OCI-M2 (cell line): Measurements from ENCODE around the gene SPACA4.
"Not testable (repeated sequence)": the region's sequence is repeated elsewhere in the genome, so short reads cannot be mapped to it uniquely, and the experiment has no call there.

Experiments used
- DNase-seq: peaks from one replicate; lab custom pipeline; 2025; ENCODE audit not compliant: unreplicated experiment; lab: John Stamatoyannopoulos, UW

The SPACA4 gene

DNA sequence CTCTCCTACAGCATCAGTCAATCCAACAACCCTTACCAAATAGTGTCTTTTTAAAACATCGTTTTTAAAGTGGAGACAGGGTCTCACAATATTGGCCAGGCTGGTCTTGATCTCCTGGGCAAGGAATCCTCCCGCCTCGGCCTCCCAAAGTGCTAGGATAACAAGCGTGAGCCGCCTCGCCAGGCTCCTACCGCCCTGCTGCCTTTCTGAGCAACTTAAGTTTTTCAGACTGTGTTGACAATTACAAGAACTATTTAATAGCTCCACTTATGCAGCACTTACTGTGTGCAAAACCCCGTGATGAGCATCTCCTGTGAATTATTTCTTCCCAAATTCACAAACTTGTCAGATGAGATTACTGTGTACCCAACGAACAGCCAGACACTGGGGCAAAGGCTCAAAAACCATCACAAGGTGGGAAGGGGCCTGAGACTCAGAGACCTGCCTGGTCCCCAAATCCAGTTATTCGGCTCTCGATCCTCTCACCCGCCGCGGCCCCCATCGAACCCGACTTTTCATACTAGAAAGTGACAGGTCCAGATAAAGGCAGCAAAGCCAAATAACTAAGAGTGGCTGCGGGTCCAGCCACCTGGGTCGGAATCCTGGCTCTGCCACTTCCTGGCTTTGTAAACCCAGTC, 11.9 kb downstream of the SPACA4 start:
- no peak for DNase-seq

- DNase-seq = peak; percentile 97
Observed at GRCh38 chr19:48618916-48619691, 12.6 kb downstream of the SPACA4 start, which contains the start of the genes RPL18 and SPHK2. Gene RPL18, minus strand, starts transcription at chr19:48619178. Its CDS starts 35 bp downstream, at chr19:48619143. Gene SPHK2, plus strand, starts transcription at chr19:48619506. Its CDS starts 1,009 bp downstream, at chr19:48620515.

GRCh38 chr19:48619692-48620585, 13.4 kb downstream of the SPACA4 start:
- DNase-seq = no peak

DNA sequence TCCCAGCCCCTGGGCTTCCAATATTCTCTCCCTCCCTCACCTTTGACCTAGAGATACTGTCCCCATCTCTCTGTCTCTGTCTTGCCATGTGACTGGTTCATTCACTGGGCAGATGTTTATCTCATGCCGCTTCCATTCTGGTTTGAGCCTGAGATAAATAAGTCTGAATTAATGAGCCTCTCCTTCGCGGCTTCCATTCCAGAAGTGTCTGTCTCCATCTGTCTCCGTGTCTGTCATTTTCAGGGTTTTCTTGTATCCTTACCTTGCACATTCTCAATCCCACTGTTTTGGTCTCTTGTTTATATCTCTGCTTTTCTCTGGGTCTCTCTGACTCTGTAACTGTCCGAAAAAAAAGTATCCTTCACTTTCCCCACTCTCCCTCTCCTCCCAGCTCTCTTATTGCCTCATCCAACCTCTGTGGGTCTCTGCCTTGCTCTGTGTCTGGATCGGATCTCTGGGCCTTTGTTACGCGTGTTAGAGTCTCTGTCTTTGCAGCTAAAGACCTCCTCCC, 17.1 kb downstream of the SPACA4 start:
- no peak for DNase-seq

GRCh38 chr19:48624067-48624594, 17.6 kb downstream of the SPACA4 start:
- DNase-seq = no peak

DNA sequence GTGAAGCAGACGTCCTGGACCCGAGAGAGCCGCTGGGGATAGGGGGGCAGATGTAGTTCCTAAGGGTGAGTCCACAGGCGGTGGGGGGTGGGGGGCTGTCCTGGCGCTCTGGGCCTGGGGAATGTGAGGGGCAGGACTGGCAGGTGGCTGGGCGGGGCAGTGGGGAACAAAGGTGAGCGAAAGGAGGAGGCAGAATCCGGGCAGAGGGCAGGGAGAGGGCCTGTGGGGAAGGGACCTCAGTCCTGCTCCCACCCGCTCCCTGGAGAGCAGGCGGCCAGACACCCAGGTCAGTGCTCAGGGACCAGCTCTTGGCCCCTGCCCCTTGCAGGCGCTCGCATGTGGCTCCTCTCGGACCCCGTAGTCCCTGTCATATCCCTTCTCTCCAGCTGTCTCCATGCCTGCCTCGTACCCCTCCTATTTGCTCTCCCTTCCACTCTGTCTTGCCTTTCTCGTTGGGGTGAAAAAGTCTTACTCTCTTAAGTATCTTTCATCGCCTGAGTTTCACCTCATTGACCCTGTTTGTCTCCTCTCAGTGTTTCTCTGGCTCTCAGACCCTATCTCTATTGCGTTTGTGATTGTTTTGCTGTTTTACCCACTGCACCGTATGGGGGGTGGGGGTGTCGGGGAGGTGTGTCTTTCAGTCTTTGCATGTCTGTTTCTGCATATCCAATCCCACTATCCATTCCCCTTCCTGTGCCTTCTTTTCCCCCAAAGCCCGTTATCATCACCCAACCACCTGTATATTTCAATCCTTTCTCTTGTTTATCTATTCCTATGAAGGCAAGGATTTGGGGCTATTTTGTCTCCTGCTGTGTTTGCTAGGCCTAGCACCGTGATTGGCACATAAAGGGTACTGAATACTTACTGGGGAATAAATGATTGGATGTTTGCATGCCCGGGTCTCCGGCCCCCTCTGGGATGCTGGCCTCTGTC, 18.5 kb downstream of the SPACA4 start:
- DNase-seq = no peak

- DNase-seq = no peak
Observed at GRCh38 chr19:48625891-48626327, 19.4 kb downstream of the SPACA4 start.

DNA sequence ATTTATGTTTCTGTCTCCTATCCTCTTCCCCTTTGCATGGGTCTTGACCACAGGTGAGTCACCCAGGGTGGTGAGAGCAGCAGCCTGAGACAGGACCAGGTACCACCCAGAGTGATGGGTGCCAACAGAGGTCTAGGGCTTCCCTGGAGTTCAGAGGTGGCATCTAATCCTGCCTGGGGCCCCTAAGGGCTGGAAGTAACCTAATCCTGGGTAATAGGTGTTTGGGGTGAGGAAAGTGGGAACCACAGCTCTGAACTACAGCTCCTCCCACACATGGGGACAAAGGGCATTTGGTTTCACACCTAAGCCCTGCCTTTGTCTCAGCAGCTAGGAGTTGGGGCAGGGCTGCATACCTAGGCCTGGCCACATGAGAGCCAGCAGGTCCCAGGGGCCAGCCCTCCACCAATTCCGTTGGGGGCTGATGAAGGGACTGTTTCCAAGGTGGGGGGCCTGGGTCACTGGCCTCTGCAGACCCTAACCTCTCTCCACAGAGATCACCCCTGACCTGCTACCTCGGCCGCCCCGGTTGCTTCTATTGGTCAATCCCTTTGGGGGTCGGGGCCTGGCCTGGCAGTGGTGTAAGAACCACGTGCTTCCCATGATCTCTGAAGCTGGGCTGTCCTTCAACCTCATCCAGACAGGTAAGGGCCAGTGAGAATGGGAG, 20.8 kb downstream of the SPACA4 start:
- DNase-seq = no peak

- DNase-seq = no peak
Observed at GRCh38 chr19:48627865-48628314, 21.3 kb downstream of the SPACA4 start.

DNA sequence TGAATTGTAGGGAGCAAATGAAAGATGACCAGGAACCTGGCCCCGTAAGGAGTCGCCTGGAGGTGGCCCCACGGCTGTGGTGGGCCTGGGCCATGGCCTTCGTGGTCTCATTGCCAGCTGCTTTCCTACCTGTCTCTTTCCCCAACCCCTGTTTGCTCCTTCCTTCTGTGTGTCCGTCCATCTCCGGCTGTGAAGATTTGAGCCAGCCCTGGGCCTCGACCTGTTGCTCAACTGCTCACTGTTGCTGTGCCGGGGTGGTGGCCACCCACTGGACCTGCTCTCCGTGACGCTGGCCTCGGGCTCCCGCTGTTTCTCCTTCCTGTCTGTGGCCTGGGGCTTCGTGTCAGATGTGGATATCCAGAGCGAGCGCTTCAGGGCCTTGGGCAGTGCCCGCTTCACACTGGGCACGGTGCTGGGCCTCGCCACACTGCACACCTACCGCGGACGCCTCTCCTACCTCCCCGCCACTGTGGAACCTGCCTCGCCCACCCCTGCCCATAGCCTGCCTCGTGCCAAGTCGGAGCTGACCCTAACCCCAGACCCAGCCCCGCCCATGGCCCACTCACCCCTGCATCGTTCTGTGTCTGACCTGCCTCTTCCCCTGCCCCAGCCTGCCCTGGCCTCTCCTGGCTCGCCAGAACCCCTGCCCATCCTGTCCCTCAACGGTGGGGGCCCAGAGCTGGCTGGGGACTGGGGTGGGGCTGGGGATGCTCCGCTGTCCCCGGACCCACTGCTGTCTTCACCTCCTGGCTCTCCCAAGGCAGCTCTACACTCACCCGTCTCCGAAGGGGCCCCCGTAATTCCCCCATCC, 22.1 kb downstream of the SPACA4 start:
- no peak for DNase-seq

GRCh38 chr19:48629297-48629598, 22.7 kb downstream of the SPACA4 start:
- no peak for DNase-seq

GRCh38 chr19:48629599-48630295, 23.2 kb downstream of the SPACA4 start:
- DNase-seq = no peak

DNA sequence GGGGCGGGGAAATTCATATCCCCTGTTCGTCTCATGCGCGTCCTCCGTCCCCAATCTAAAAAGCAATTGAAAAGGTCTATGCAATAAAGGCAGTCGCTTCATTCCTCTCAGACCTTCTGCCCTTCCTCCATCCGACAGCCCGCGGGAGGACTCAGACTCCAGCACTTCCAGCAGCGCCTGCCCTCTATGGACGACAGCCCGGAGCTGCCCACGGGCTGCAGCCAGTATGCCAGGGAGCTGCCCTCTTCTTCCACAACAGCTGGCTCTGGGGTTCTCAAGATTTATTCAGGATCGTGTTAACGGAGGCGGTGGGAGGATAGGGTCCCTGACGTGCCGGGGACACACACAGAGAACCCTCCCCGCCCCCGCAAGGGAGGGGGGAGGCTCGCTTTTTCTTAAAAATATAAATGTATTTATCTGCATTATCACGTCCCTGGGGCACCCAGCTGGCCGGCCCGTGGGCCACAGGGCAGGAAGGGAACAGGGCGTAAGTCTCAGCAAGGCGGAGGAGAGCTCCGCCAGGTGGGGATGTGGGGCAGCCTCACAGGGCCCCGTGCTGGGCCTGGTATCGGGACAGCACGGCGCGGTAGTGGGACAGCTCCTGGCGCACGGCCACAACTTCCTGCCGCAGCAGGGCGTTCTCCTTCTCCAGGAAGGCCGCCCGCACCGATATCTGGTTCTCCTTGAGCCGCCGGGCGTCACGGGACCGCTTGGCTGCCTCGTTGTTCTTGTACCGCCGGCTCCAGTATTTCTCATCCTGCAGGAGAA, 23.9 kb downstream of the SPACA4 start:
- no peak for DNase-seq

DNA sequence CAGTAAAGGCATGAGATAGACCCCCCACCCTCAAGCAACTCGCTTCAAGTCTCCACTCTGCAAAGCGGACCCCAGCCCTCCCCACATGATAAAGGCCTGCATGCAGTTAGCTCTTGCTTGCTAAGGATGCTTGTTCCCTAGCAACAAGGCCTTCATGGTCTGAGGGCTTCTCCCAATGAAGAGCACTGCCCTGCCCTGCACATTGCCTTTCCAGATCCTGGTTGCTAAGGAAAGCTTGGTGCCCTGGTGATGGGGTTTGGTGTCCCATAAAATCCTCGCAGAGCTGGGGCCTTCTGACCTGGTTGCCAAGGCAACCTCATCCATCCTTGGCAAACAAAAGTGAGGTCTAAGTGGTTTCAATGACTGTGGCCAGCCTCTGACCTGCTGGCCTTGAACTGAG, 24.7 kb downstream of the SPACA4 start:
- DNase-seq = no peak

GRCh38 chr19:48632286-48632685, 25.7 kb downstream of the SPACA4 start:
- DNase-seq = not testable (repeated sequence)

GRCh38 chr19:48632692-48633147, 26.2 kb downstream of the SPACA4 start:
- no peak for DNase-seq
